GM12878 (cell line): Measurements from ENCODE around the gene UVRAG.

Experiments
- HCFC1 ChIP-seq: fragments of 150-350 bp; IDR thresholded peaks from 2 replicates; pipeline ENCODE4 v1.6.1; 2014; ENCODE audit warnings: low read length
- JUND ChIP-seq: IDR thresholded peaks from 2 replicates; pipeline ENCODE4 v1.6.1; 2012; ENCODE audit warnings: low read depth, mild to moderate bottlenecking, low read length, improper control_type of control experiment, moderate library complexity
- KDM1A ChIP-seq: fragments of 200-600 bp; sonication (generic); IDR thresholded peaks from 2 replicates; pipeline ENCODE4 v1.6.1; 2016; ENCODE audit warnings: borderline replicate concordance
- PBX3 ChIP-seq: IDR thresholded peaks from 2 replicates; pipeline ENCODE4 v1.6.1; 2011; ENCODE audit warnings: mild to moderate bottlenecking, low read depth, low read length, moderate library complexity; ENCODE audit not compliant: insufficient replicate concordance
- POLR2A ChIP-seq: IDR thresholded peaks from 2 replicates; pipeline ENCODE4 v1.6.1; 2011; ENCODE audit warnings: low read depth, mild to moderate bottlenecking, low read length
- POLR2AphosphoS5 ChIP-seq: IDR thresholded peaks from 2 replicates; pipeline ENCODE4 v1.6.1; 2011; ENCODE audit warnings: mild to moderate bottlenecking, low read length, inconsistent platforms
- RCOR1 ChIP-seq: conservative IDR thresholded peaks from 2 replicates; pipeline ENCODE4 v1.6.1; 2012; ENCODE audit warnings: low read depth, low read length, improper control_type of control experiment
- SREBF2 ChIP-seq: IDR thresholded peaks from 2 replicates; pipeline ENCODE4 v1.6.1; 2012; ENCODE audit warnings: mild to moderate bottlenecking, low read length
- TF ChIP-seq, protein P1 (sequence below): IDR thresholded peaks from 2 replicates; pipeline ENCODE4 v1.6.1; 2012; ENCODE audit warnings: mild to moderate bottlenecking, low read depth, low read length
- TF ChIP-seq, protein P2 (sequence below), 3 experiments: IDR thresholded peaks in 2 of 3; conservative IDR thresholded peaks in 1 of 3; 2 replicates each; pipeline ENCODE4 v1.5.1; 2011; ENCODE audit warnings: low read depth in 3 of 3, low read length in 3 of 3, mild to moderate bottlenecking in 3 of 3, control low read depth in 2 of 3, moderate library complexity in 2 of 3, inconsistent platforms in 1 of 3, mixed read lengths in 1 of 3; ENCODE audit not compliant: control insufficient read depth in 2 of 3, insufficient read depth in 1 of 3; ENCODE audit errors: extremely low read depth in 1 of 3

DNA sequence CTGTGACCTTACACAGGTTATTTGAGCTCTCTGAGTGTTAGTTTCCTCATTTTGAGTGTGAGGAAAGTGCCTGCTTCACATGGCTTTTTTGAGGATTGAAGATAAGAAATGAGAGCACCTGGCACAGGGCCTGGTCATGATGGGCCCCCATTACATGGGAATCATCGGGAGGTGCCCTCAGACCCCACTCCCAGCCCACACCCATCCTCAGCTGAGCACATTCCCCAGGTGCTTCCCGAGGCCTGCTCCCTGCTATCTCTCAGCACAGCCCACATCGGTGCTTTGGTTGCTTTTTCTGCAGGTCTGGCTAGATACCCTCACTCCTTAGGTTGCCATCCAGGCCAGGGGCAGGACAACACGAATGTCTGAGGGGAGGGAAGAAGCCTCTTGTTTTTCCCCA, 29.8 kb upstream of the UVRAG start:
- no peak for TF ChIP-seq KDM1A
- TF ChIP-seq POLR2A = no peak
- no peak for TF ChIP-seq PBX3
- TF ChIP-seq, protein P1, sequence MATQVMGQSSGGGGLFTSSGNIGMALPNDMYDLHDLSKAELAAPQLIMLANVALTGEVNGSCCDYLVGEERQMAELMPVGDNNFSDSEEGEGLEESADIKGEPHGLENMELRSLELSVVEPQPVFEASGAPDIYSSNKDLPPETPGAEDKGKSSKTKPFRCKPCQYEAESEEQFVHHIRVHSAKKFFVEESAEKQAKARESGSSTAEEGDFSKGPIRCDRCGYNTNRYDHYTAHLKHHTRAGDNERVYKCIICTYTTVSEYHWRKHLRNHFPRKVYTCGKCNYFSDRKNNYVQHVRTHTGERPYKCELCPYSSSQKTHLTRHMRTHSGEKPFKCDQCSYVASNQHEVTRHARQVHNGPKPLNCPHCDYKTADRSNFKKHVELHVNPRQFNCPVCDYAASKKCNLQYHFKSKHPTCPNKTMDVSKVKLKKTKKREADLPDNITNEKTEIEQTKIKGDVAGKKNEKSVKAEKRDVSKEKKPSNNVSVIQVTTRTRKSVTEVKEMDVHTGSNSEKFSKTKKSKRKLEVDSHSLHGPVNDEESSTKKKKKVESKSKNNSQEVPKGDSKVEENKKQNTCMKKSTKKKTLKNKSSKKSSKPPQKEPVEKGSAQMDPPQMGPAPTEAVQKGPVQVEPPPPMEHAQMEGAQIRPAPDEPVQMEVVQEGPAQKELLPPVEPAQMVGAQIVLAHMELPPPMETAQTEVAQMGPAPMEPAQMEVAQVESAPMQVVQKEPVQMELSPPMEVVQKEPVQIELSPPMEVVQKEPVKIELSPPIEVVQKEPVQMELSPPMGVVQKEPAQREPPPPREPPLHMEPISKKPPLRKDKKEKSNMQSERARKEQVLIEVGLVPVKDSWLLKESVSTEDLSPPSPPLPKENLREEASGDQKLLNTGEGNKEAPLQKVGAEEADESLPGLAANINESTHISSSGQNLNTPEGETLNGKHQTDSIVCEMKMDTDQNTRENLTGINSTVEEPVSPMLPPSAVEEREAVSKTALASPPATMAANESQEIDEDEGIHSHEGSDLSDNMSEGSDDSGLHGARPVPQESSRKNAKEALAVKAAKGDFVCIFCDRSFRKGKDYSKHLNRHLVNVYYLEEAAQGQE = no peak
- no peak for TF ChIP-seq POLR2AphosphoS5
- TF ChIP-seq, protein P2, sequence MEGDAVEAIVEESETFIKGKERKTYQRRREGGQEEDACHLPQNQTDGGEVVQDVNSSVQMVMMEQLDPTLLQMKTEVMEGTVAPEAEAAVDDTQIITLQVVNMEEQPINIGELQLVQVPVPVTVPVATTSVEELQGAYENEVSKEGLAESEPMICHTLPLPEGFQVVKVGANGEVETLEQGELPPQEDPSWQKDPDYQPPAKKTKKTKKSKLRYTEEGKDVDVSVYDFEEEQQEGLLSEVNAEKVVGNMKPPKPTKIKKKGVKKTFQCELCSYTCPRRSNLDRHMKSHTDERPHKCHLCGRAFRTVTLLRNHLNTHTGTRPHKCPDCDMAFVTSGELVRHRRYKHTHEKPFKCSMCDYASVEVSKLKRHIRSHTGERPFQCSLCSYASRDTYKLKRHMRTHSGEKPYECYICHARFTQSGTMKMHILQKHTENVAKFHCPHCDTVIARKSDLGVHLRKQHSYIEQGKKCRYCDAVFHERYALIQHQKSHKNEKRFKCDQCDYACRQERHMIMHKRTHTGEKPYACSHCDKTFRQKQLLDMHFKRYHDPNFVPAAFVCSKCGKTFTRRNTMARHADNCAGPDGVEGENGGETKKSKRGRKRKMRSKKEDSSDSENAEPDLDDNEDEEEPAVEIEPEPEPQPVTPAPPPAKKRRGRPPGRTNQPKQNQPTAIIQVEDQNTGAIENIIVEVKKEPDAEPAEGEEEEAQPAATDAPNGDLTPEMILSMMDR (IDR thresholded peaks at IDR 0.05 in 2 of 3, conservative IDR thresholded peaks at IDR 0.05 in 1 of 3; ENCODE audit: control insufficient read depth in 2 of 3, extremely low read depth in 1 of 3, insufficient read depth in 1 of 3, low read depth in 3 of 3, low read length in 3 of 3) = no peak
- no peak for TF ChIP-seq JUND
- no peak for TF ChIP-seq SREBF2
- TF ChIP-seq RCOR1 = no peak
- no peak for TF ChIP-seq HCFC1
